ENCODE data around the gene LGI4.
"Not testable (repeated sequence)": the region's sequence is repeated elsewhere in the genome, so short reads cannot be mapped to it uniquely, and the experiment has no call there.

The LGI4 gene

GRCh38 chr19:35159606-35160005 lies 24.7 kb upstream of the LGI4 start:
- peaks cover 70% of the 10 kb centered on the region for H3K36me3 ChIP-seq (ENCODE audit: control insufficient read depth, insufficient read depth, low read length)
- H3K4me3 ChIP-seq (ENCODE audit: low read depth, low read length) = no peak overlapping the region
- H3K9ac ChIP-seq (ENCODE audit: low read depth, low read length) = no peak overlapping the region
- no peaks in the 10 kb centered on the region for H3K9me3 ChIP-seq (ENCODE audit: control insufficient read depth, insufficient read depth, low read length)
- no peak overlapping the region for H3K27ac ChIP-seq (ENCODE audit: low read depth, low read length)
- H3K27me3 ChIP-seq (ENCODE audit: control insufficient read depth, insufficient read depth, low read length) = no peaks in the 10 kb centered on the region
- H3K4me1 ChIP-seq (ENCODE audit: control insufficient read depth, insufficient read depth, low read length) = peaks cover 9% of the 10 kb centered on the region; the same call in 1 of the 2 replicates

GRCh38 chr19:35157431-35157830 lies 22.6 kb upstream of the LGI4 start:
- peaks cover 52% of the 10 kb centered on the region for H3K36me3 ChIP-seq (ENCODE audit: control insufficient read depth, insufficient read depth, low read length)
- H3K4me3 ChIP-seq (ENCODE audit: low read depth, low read length) = no peak overlapping the region
- H3K27me3 ChIP-seq (ENCODE audit: control insufficient read depth, insufficient read depth, low read length) = 0 out of 2 replicates have a peak, but pooled peaks cover 5% of the 10 kb centered on the region
- peaks cover 15% of the 10 kb centered on the region for H3K4me1 ChIP-seq (ENCODE audit: control insufficient read depth, insufficient read depth, low read length)
- no peak overlapping the region for H3K9ac ChIP-seq (ENCODE audit: low read depth, low read length)
- no peaks in the 10 kb centered on the region for H3K9me3 ChIP-seq (ENCODE audit: control insufficient read depth, insufficient read depth, low read length)
- no peak overlapping the region for H3K27ac ChIP-seq (ENCODE audit: low read depth, low read length)

GRCh38 chr19:35156673-35157014 lies 21.8 kb upstream of the LGI4 start:
- Histone ChIP-seq H3K9ac (ENCODE audit: low read depth, low read length) (no peak overlapping the region), H3K4me3 (ENCODE audit: low read depth, low read length) (no peak overlapping the region), H3K9me3 (ENCODE audit: control insufficient read depth, insufficient read depth, low read length) (no peaks in the 10 kb centered on the region), H3K4me1 (ENCODE audit: control insufficient read depth, insufficient read depth, low read length) (peaks cover 17% of the 10 kb centered on the region), H3K36me3 (ENCODE audit: control insufficient read depth, insufficient read depth, low read length) (peaks cover 44% of the 10 kb centered on the region), H3K27ac (ENCODE audit: low read depth, low read length) (no peak overlapping the region), H3K27me3 (ENCODE audit: control insufficient read depth, insufficient read depth, low read length) (0 out of 2 replicates have a peak, but pooled peaks cover 5% of the 10 kb centered on the region)

DNA sequence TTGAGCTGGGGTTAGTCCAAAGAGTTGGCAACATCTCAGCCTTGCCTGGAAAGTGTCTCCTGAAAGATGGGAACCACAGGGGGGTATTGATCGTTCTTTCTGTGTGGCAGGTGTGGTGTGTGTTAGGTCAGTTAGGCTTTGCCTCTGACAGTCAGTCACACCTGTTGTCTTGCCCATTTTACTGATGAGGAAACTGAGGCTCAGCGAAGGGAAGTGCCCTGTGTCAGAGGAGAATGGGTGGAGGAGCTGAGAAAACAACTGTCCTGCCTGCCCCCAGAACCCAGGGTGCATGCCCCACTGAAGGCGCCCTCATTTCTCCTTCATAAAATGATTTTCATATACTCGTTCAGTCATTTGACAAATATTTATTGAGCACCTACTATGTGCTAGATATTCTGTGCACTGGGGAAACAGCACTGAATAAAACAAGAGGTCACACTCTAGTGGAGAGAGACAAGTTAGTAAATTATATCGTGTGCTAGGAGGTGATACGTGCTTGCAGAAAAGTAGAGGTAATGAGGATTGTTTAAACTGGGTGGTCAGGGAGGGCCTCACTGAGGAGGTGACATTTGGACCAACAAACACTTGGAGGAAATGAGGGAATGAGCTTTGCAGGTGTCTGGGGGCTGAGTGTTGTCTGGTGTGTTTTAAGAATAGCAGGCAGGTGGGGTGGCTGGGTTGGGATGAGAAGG lies 21.3 kb upstream of the LGI4 start:
- peaks cover 23% of the 10 kb centered on the region for H3K4me1 ChIP-seq (ENCODE audit: control insufficient read depth, insufficient read depth, low read length)
- H3K4me3 ChIP-seq (ENCODE audit: low read depth, low read length) = peak overlapping the region; percentile 82
- 0 out of 2 replicates have a peak, but pooled peaks cover 5% of the 10 kb centered on the region for H3K27me3 ChIP-seq (ENCODE audit: control insufficient read depth, insufficient read depth, low read length)
- no peak overlapping the region for H3K9ac ChIP-seq (ENCODE audit: low read depth, low read length)
- H3K27ac ChIP-seq (ENCODE audit: low read depth, low read length) = no peak overlapping the region
- H3K9me3 ChIP-seq (ENCODE audit: control insufficient read depth, insufficient read depth, low read length) = no peaks in the 10 kb centered on the region
- H3K36me3 ChIP-seq (ENCODE audit: control insufficient read depth, insufficient read depth, low read length) = peaks cover 39% of the 10 kb centered on the region

GRCh38 chr19:35155441-35155840 lies 20.6 kb upstream of the LGI4 start:
- 0 out of 2 replicates have a peak, but pooled peaks cover 5% of the 10 kb centered on the region for H3K27me3 ChIP-seq (ENCODE audit: control insufficient read depth, insufficient read depth, low read length)
- H3K36me3 ChIP-seq (ENCODE audit: control insufficient read depth, insufficient read depth, low read length) = peaks cover 32% of the 10 kb centered on the region
- no peaks in the 10 kb centered on the region for H3K9me3 ChIP-seq (ENCODE audit: control insufficient read depth, insufficient read depth, low read length)
- peak overlapping the region; percentile 48; the same call in 1 of the 2 replicates for H3K9ac ChIP-seq (ENCODE audit: low read depth, low read length)
- peak overlapping the region; percentile 82 for H3K4me3 ChIP-seq (ENCODE audit: low read depth, low read length)
- peaks cover 26% of the 10 kb centered on the region for H3K4me1 ChIP-seq (ENCODE audit: control insufficient read depth, insufficient read depth, low read length)
- H3K27ac ChIP-seq (ENCODE audit: low read depth, low read length) = no peak overlapping the region

GRCh38 chr19:35154525-35155406 lies 19.9 kb upstream of the LGI4 start, which contains the start of gene FXYD5:
TSS of gene FXYD5 (plus strand) at chr19:35154735. CDS start at chr19:35155551, 816 bp downstream.
- H3K36me3 ChIP-seq (ENCODE audit: control insufficient read depth, insufficient read depth, low read length) = peaks cover 28% of the 10 kb centered on the region
- H3K9ac ChIP-seq (ENCODE audit: low read depth, low read length) = peak within 1 kb of the TSS; percentile 48
- peak within 1 kb of the TSS; percentile 82 for H3K4me3 ChIP-seq (ENCODE audit: low read depth, low read length)
- H3K9me3 ChIP-seq (ENCODE audit: control insufficient read depth, insufficient read depth, low read length) = no peaks in the 10 kb centered on the region
- H3K4me1 ChIP-seq (ENCODE audit: control insufficient read depth, insufficient read depth, low read length) = peaks cover 26% of the 10 kb centered on the region
- peak within 1 kb of the TSS; percentile 25 for H3K27ac ChIP-seq (ENCODE audit: low read depth, low read length)
- 0 out of 2 replicates have a peak, but pooled peaks cover 5% of the 10 kb centered on the region for H3K27me3 ChIP-seq (ENCODE audit: control insufficient read depth, insufficient read depth, low read length)

DNA sequence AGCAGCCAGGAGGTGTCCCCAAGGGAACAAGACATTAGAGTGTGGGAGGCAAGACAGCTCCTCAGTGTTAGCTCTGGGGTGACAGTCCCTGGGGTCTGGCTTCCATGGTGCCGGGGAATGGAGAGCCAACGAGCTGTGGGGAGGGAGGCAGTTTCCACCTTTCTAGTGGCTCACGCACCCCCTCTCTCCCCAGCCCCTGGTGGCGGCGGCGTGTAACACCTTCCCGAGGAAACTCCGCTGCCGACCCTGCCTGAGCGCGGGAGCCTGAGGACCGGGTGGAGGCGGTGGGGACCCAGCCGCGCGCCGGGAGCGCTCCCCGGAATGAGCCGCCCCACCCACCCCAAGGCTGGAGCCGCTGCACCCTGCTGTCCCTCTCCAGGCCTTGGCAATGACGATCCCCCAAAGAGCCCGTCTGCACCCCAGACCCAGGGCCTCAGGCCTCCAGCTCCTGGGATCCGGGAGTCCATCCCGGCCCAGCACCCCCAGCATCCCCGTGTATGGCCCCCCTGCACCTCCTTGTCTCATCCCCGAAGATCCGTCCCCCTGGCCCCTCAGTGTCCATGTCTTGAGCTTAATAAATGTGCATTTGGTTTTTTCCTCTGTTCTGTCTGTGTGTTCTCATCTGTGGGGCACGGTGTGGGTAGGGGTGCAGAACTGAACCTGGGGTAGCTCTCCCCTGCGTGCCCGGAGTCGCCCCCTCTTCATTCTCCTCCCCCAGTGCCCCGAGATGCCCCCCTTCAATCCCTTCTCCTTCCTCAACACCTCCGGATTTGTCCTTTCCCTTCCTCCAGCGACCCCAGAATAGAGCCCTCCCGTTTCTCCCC lies 19.1 kb upstream of the LGI4 start:
- peak overlapping the region; percentile 82 for H3K4me3 ChIP-seq (ENCODE audit: low read depth, low read length)
- peaks cover 26% of the 10 kb centered on the region for H3K4me1 ChIP-seq (ENCODE audit: control insufficient read depth, insufficient read depth, low read length)
- H3K27ac ChIP-seq (ENCODE audit: low read depth, low read length) = no peak overlapping the region
- peaks cover 20% of the 10 kb centered on the region for H3K36me3 ChIP-seq (ENCODE audit: control insufficient read depth, insufficient read depth, low read length)
- 0 out of 2 replicates have a peak, but pooled peaks cover 5% of the 10 kb centered on the region for H3K27me3 ChIP-seq (ENCODE audit: control insufficient read depth, insufficient read depth, low read length)
- H3K9ac ChIP-seq (ENCODE audit: low read depth, low read length) = no peak overlapping the region
- no peaks in the 10 kb centered on the region for H3K9me3 ChIP-seq (ENCODE audit: control insufficient read depth, insufficient read depth, low read length)

- H3K4me1 ChIP-seq (ENCODE audit: control insufficient read depth, insufficient read depth, low read length) = peaks cover 26% of the 10 kb centered on the region
- not testable (repeated sequence) for H3K27me3 ChIP-seq (ENCODE audit: control insufficient read depth, insufficient read depth, low read length); H3K9me3 ChIP-seq (ENCODE audit: control insufficient read depth, insufficient read depth, low read length); H3K9ac ChIP-seq (ENCODE audit: low read depth, low read length); H3K27ac ChIP-seq (ENCODE audit: low read depth, low read length)
- H3K4me3 ChIP-seq (ENCODE audit: low read depth, low read length) = peak overlapping the region; percentile 82; the same call in 1 of the 2 replicates
- peaks cover 13% of the 10 kb centered on the region for H3K36me3 ChIP-seq (ENCODE audit: control insufficient read depth, insufficient read depth, low read length)
Measured at GRCh38 chr19:35153129-35153522, 18.3 kb upstream of the LGI4 start.

- H3K4me1 ChIP-seq (ENCODE audit: control insufficient read depth, insufficient read depth, low read length) = peaks cover 26% of the 10 kb centered on the region
Measured at GRCh38 chr19:35151273-35152065, 16.6 kb upstream of the LGI4 start.

GRCh38 chr19:35150445-35150844 lies 15.6 kb upstream of the LGI4 start:
- H3K4me3 ChIP-seq (ENCODE audit: low read depth, low read length) = no peak overlapping the region
- H3K27ac ChIP-seq (ENCODE audit: low read depth, low read length) = no peak overlapping the region
- H3K9ac ChIP-seq (ENCODE audit: low read depth, low read length) = no peak overlapping the region
- no peaks in the 10 kb centered on the region for H3K9me3 ChIP-seq (ENCODE audit: control insufficient read depth, insufficient read depth, low read length)
- H3K27me3 ChIP-seq (ENCODE audit: control insufficient read depth, insufficient read depth, low read length) = 0 out of 2 replicates have a peak, but pooled peaks cover 5% of the 10 kb centered on the region
- peaks cover 22% of the 10 kb centered on the region for H3K4me1 ChIP-seq (ENCODE audit: control insufficient read depth, insufficient read depth, low read length)
- H3K36me3 ChIP-seq (ENCODE audit: control insufficient read depth, insufficient read depth, low read length) = no peaks in the 10 kb centered on the region

More at GRCh38 chr19:35151273-35152065, 16.6 kb upstream of the LGI4 start:
- no peak overlapping the region for H3K4me3 ChIP-seq (ENCODE audit: low read depth, low read length)
- no peak overlapping the region for H3K27ac ChIP-seq (ENCODE audit: low read depth, low read length)
- H3K9ac ChIP-seq (ENCODE audit: low read depth, low read length) = no peak overlapping the region
- H3K9me3 ChIP-seq (ENCODE audit: control insufficient read depth, insufficient read depth, low read length) = no peaks in the 10 kb centered on the region
- H3K27me3 ChIP-seq (ENCODE audit: control insufficient read depth, insufficient read depth, low read length) = 0 out of 2 replicates have a peak, but pooled peaks cover 5% of the 10 kb centered on the region
- no peaks in the 10 kb centered on the region for H3K36me3 ChIP-seq (ENCODE audit: control insufficient read depth, insufficient read depth, low read length)
